Measurements from ENCODE around the gene HEYL.

- TF ChIP-seq CTCF (IDR thresholded peaks at IDR 0.05; ENCODE audit: low read depth, low read length, poor library complexity, severe bottlenecking) (no peak), EZH2phosphoT487 (IDR thresholded peaks at IDR 0.05; ENCODE audit: borderline replicate concordance, low read length) (no peak)
These were observed 4.1 kb downstream of the HEYL start for GRCh38 chr1:39635205-39635870.
